WTC11 (cell line): ENCODE results near the gene NEK11.

Experiments
- ELF4 ChIP-seq: sonication (generic); formaldehyde crosslinking; IDR thresholded peaks from 2 replicates; pipeline ENCODE4 v1.8.1; 2022; ENCODE audit warnings: low read depth, mild to moderate bottlenecking, moderate library complexity, missing genetic modification reagents
- TF ChIP-seq, protein P1 (sequence below): sonication (generic); formaldehyde crosslinking; IDR thresholded peaks from 2 replicates; pipeline ENCODE4 v1.8.1; 2022; ENCODE audit warnings: low read depth, mild to moderate bottlenecking, moderate library complexity, missing genetic modification reagents, borderline replicate concordance
- TF ChIP-seq, protein P2 (sequence below): fragments of 200-600 bp; IDR thresholded peaks from 2 replicates; pipeline ENCODE4 v1.8.0; 2022; ENCODE audit warnings: antibody characterized with exemption

DNA sequence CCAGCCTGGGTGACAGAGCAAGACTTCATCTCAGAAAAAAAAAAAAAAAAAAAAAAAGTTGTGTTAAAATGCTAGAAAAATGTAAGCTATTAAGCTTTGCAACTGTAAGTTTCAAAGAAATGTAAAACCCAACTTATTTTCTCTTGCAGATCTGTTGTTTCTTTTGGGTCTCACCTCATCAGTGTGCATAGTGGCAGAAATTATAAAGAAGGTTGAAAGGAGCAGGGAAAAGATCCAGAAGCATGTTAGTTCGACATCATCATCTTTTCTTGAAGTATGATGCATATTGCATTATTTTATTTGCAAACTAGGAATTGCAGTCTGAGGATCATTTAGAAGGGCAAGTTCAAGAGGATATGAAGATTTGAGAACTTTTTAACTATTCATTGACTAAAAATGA, 25.6 kb upstream of the NEK11 start:
- TF ChIP-seq, protein P1, sequence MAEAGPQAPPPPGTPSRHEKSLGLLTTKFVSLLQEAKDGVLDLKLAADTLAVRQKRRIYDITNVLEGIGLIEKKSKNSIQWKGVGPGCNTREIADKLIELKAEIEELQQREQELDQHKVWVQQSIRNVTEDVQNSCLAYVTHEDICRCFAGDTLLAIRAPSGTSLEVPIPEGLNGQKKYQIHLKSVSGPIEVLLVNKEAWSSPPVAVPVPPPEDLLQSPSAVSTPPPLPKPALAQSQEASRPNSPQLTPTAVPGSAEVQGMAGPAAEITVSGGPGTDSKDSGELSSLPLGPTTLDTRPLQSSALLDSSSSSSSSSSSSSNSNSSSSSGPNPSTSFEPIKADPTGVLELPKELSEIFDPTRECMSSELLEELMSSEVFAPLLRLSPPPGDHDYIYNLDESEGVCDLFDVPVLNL (CRISPR knock-in tag), result no peak
- TF ChIP-seq, protein P2, sequence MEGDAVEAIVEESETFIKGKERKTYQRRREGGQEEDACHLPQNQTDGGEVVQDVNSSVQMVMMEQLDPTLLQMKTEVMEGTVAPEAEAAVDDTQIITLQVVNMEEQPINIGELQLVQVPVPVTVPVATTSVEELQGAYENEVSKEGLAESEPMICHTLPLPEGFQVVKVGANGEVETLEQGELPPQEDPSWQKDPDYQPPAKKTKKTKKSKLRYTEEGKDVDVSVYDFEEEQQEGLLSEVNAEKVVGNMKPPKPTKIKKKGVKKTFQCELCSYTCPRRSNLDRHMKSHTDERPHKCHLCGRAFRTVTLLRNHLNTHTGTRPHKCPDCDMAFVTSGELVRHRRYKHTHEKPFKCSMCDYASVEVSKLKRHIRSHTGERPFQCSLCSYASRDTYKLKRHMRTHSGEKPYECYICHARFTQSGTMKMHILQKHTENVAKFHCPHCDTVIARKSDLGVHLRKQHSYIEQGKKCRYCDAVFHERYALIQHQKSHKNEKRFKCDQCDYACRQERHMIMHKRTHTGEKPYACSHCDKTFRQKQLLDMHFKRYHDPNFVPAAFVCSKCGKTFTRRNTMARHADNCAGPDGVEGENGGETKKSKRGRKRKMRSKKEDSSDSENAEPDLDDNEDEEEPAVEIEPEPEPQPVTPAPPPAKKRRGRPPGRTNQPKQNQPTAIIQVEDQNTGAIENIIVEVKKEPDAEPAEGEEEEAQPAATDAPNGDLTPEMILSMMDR, result no peak
- no peak for TF ChIP-seq ELF4 (CRISPR knock-in tag)
